H1 (cell line): ENCODE measurements around the gene OTUD3. TPM values are rescaled to one million over a fixed set of nuclear protein-coding genes. Genes with fewer than 3 reads are reported as not detected.
"Not testable (repeated sequence)": the region's sequence is repeated elsewhere in the genome, so short reads cannot be mapped to it uniquely, and the experiment has no call there.

Experiments used
- CTCF ChIA-PET: fragments of 300-600 bp; sonication (Branson Sonifier 250); formaldehyde crosslinking; loops from one replicate; lab custom pipeline; 2021; ENCODE audit not compliant: partially characterized antibody; lab: Charles Lee
- POLR2A ChIA-PET: fragments of 300-600 bp; sonication (Branson Sonifier 250); formaldehyde crosslinking; loops from one replicate; lab custom pipeline; 2021; ENCODE audit warnings: inconsistent platforms; ENCODE audit not compliant: partially characterized antibody; lab: Charles Lee
- DNase-seq, 2 experiments: peaks; one replicate each; pipeline versions ENCODE4 v3.0.0 to v3.0.0-alpha.2; 2010 to 2022; ENCODE audit warnings: low spot score in 2 of 2, low read depth in 1 of 2, mixed read lengths in 1 of 2
- FAIRE-seq: peaks from 2 replicates; lab custom pipeline; 2011; peaks lifted over from hg19 to GRCh38; lab: Jason Lieb, UNC
- H2AFZ ChIP-seq: 2 replicates; pipeline ENCODE4 v1.8.1; 2012; ENCODE audit warnings: low read length, inconsistent platforms
- H2AK5ac ChIP-seq: 2 replicates; pipeline ENCODE4 v1.6.1; 2013; ENCODE audit warnings: low read depth, low read length
- H2BK120ac ChIP-seq: replicated peaks from 2 replicates; pipeline ENCODE3; 2013; ENCODE audit warnings: low read depth, low read length, inconsistent platforms
- H2BK12ac ChIP-seq: 2 replicates; pipeline ENCODE4 v1.6.1; 2013; ENCODE audit warnings: low read depth, low read length
- H2BK15ac ChIP-seq: 2 replicates; pipeline ENCODE4 v1.6.1; 2013; ENCODE audit warnings: low read length
- H2BK20ac ChIP-seq: 2 replicates; pipeline ENCODE4 v1.6.1; 2013; ENCODE audit warnings: low read length
- H2BK5ac ChIP-seq: 2 replicates; pipeline ENCODE4 v1.6.1; 2013; ENCODE audit warnings: low read depth, low read length
- H3K14ac ChIP-seq: 2 replicates; pipeline ENCODE4 v1.6.1; 2013; ENCODE audit warnings: inconsistent platforms; ENCODE audit not compliant: insufficient read length
- H3K18ac ChIP-seq: 2 replicates; pipeline ENCODE4 v1.6.1; 2013; ENCODE audit warnings: low read length; ENCODE audit errors: extremely low read depth
- H3K23ac ChIP-seq: 2 replicates; pipeline ENCODE4 v1.6.1; 2013; ENCODE audit warnings: inconsistent platforms; ENCODE audit not compliant: insufficient read length
- H3K23me2 ChIP-seq: 2 replicates; pipeline ENCODE4 v1.6.1; 2013; ENCODE audit warnings: low read depth, low read length
- H3K27ac ChIP-seq: 2 replicates; pipeline ENCODE4 v1.6.1; 2011; ENCODE audit warnings: low read depth, low read length, inconsistent platforms
- H3K27me3 ChIP-seq, 4 experiments: replicated peaks in 1 of 4; 1 replicate in 1 of 4; 2 replicates in 3 of 4; pipeline versions ENCODE4 v1.6.1 to v1.8.1; 2011 to 2013; ENCODE audit warnings: low read length in 3 of 4, mild to moderate bottlenecking in 3 of 4, inconsistent platforms in 2 of 4, mixed read lengths in 2 of 4, moderate library complexity in 1 of 4; ENCODE audit not compliant: control insufficient read depth in 3 of 4, insufficient read depth in 3 of 4; ENCODE audit errors: extremely low read depth in 1 of 4
- H3K36me3 ChIP-seq, 4 experiments: 2 replicates each; pipeline versions ENCODE4 v1.6.1 to v1.8.1; 2011 to 2013; ENCODE audit warnings: mild to moderate bottlenecking in 4 of 4, low read length in 3 of 4, moderate library complexity in 2 of 4, control low read depth in 1 of 4, inconsistent platforms in 1 of 4; ENCODE audit not compliant: insufficient read depth in 4 of 4, control insufficient read depth in 2 of 4
- H3K4ac ChIP-seq: replicated peaks from 2 replicates; pipeline ENCODE3; 2013; ENCODE audit warnings: low read length, low read depth, mixed read lengths, inconsistent platforms; ENCODE audit not compliant: insufficient read length
- H3K4me1 ChIP-seq, 4 experiments: replicated peaks in 1 of 4; 1 replicate in 1 of 4; 2 replicates in 3 of 4; pipeline versions ENCODE4 v1.6.1 to v1.8.1; 2011 to 2013; ENCODE audit warnings: low read length in 3 of 4, inconsistent platforms in 2 of 4, mixed read lengths in 1 of 4; ENCODE audit not compliant: insufficient read depth in 4 of 4, control insufficient read depth in 3 of 4
- H3K4me2 ChIP-seq, 2 experiments: 2 replicates each; pipeline versions ENCODE4 v1.6.1 to v1.8.1; 2011 to 2013; ENCODE audit warnings: low read depth in 2 of 2, low read length in 2 of 2, control low read depth in 1 of 2, inconsistent platforms in 1 of 2, mild to moderate bottlenecking in 1 of 2; ENCODE audit not compliant: insufficient read depth in 1 of 2
- H3K4me3 ChIP-seq, 4 experiments: fragments of 200-600, 300-600 bp in 1 of 4; sonication (generic), shearing (Covaris generic), sonication (Bioruptor Twin) in 1 of 4; 2 replicates each; pipeline versions ENCODE4 v1.5.1 to v1.8.1; 2011 to 2016; ENCODE audit warnings: low read length in 4 of 4, low read depth in 3 of 4, control low read depth in 2 of 4, inconsistent platforms in 2 of 4, mild to moderate bottlenecking in 2 of 4, mixed read lengths in 1 of 4, moderate library complexity in 1 of 4; ENCODE audit not compliant: insufficient read depth in 2 of 4; ENCODE audit errors: extremely low read depth in 1 of 4
- H3K56ac ChIP-seq: replicated peaks from 2 replicates; pipeline ENCODE3; 2013; ENCODE audit warnings: low read depth, mild to moderate bottlenecking, mixed read lengths, low read length, inconsistent platforms; ENCODE audit not compliant: insufficient read length
- H3K79me1 ChIP-seq: 2 replicates; pipeline ENCODE4 v1.6.1; 2013; ENCODE audit warnings: low read depth, low read length, control low read depth
- H3K79me2 ChIP-seq, 2 experiments: 2 replicates each; pipeline versions ENCODE4 v1.6.1 to v1.8.1; 2012 to 2013; ENCODE audit warnings: low read length in 2 of 2, mild to moderate bottlenecking in 2 of 2, inconsistent platforms in 1 of 2; ENCODE audit not compliant: insufficient read depth in 2 of 2, control insufficient read depth in 1 of 2
- H3K9ac ChIP-seq, 4 experiments: replicated peaks in 1 of 4; 1 replicate in 1 of 4; 2 replicates in 3 of 4; pipeline versions ENCODE4 v1.6.1 to v1.8.1; 2011 to 2013; ENCODE audit warnings: low read depth in 3 of 4, low read length in 3 of 4, control low read depth in 2 of 4, mild to moderate bottlenecking in 2 of 4, moderate library complexity in 2 of 4, inconsistent platforms in 1 of 4; ENCODE audit errors: extremely low read depth in 1 of 4
- H3K9me3 ChIP-seq, 2 experiments: 2 replicates each; pipeline versions ENCODE4 v1.6.1 to v1.8.1; 2012 to 2013; ENCODE audit warnings: mild to moderate bottlenecking in 2 of 2, moderate library complexity in 2 of 2, control low read depth in 1 of 2, inconsistent platforms in 1 of 2, low read depth in 1 of 2, low read length in 1 of 2, mixed read lengths in 1 of 2; ENCODE audit not compliant: insufficient read depth in 2 of 2
- H4K20me1 ChIP-seq, 2 experiments: replicated peaks in 1 of 2; 2 replicates each; pipeline versions ENCODE3 to v1.8.1; 2011 to 2013; ENCODE audit warnings: inconsistent platforms in 2 of 2, low read length in 2 of 2, mild to moderate bottlenecking in 1 of 2; ENCODE audit not compliant: insufficient read depth in 2 of 2, control insufficient read depth in 1 of 2
- H4K5ac ChIP-seq: 2 replicates; pipeline ENCODE4 v1.6.1; 2013; ENCODE audit warnings: low read length, low read depth, mixed read lengths, inconsistent platforms; ENCODE audit not compliant: insufficient read length
- H4K8ac ChIP-seq: 2 replicates; pipeline ENCODE4 v1.8.0; 2013; ENCODE audit warnings: mild to moderate bottlenecking, moderate library complexity, low read length, inconsistent platforms; ENCODE audit not compliant: insufficient read depth; ENCODE audit errors: extremely low read depth
- H4K91ac ChIP-seq: replicated peaks from 2 replicates; pipeline ENCODE3; 2013; ENCODE audit warnings: low read length, mixed read lengths, inconsistent platforms; ENCODE audit not compliant: insufficient read length
- WGBS, 2 experiments: shearing (Covaris generic) in 1 of 2; methylation state at CpG; one replicate each; pipeline versions ENCODE4 v1.1.6 to v1.1.7; 2013 to 2015; ENCODE audit warnings: low lambda C conversion rate in 2 of 2, mixed read lengths in 2 of 2, inconsistent platforms in 1 of 2, low coverage in 1 of 2, missing lambda C conversion rate in 1 of 2; ENCODE audit not compliant: insufficient replicate concordance in 2 of 2, insufficient coverage in 1 of 2, insufficient read length in 1 of 2; ENCODE audit errors: extremely low coverage in 1 of 2, missing lambda C conversion rate in 1 of 2; 5-methylcytosine and 5-hydroxymethylcytosine counted together
- polyA plus RNA-seq, 7 experiments: library from polyadenylated mRNA; depleted of rRNA in 3 of 7; stranded (reverse) in 5 of 7; unstranded in 2 of 7; fragments of >200 nt in 5 of 7; fragments of 200-250 nt in 2 of 7; gene quantifications; 1 replicate in 5 of 7; 2 replicates in 1 of 7; 4 replicates in 1 of 7; pipeline versions ENCODE4 v1.2.1 to v1.2.3, GENCODE V29; 2011 to 2013; ENCODE audit warnings: missing spikeins in 2 of 7, mixed read lengths in 2 of 7
- total RNA-seq: library from RNA; stranded (reverse); fragmentation: NEBNext Ultra II Directional; extraction: Animal tissue kit (Norgen Biotek cat#: 25700); gene quantifications from 2 replicates; pipeline ENCODE4 v1.2.1, GENCODE V29; 2021

The OTUD3 gene
- total and polyA plus RNA-seq, 2 of the 8 experiments (the other 6 are each of a cell fraction or from before 2014, with no cell fraction given): 6.3 to 11.9 TPM

DNA sequence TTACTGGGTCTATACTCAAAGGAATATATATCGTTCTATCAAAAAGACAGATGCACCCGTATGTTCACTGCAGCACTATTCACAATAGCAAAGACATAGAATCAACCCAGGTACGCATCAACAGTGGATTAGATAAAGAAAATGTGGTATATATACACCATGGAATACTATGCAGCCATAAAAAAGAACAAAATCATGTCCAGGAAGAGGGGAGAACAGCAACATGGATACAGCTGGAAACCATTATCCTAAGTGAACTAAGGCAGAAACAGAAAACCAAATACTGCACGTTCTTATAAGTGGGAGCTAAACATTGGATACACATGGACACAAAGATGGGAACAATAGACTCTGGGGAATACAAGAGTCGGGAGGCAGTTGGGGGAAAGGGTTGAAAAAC is 1.4 kb upstream of the OTUD3 start:
- H2AK5ac ChIP-seq, H3K79me1 ChIP-seq, H4K91ac ChIP-seq, H3K4me3 ChIP-seq, H4K8ac ChIP-seq, H3K9me3 ChIP-seq, POLR2A ChIA-PET, H3K56ac ChIP-seq, H3K36me3 ChIP-seq, FAIRE-seq, H3K23me2 ChIP-seq, H2BK12ac ChIP-seq, H3K18ac ChIP-seq, H4K5ac ChIP-seq, H3K14ac ChIP-seq, H3K23ac ChIP-seq, DNase-seq, H3K27me3 ChIP-seq, H2BK15ac ChIP-seq, H3K27ac ChIP-seq, H3K4ac ChIP-seq, H2AFZ ChIP-seq, H2BK20ac ChIP-seq, H3K4me2 ChIP-seq, H2BK120ac ChIP-seq, H4K20me1 ChIP-seq, H2BK5ac ChIP-seq, H3K4me1 ChIP-seq, H3K9ac ChIP-seq: not testable (repeated sequence)
- H3K79me2 ChIP-seq: peaks cover 16 to 32% of the 10 kb centered on the region in 2 experiments
- WGBS, 2 experiments: 90% methylated on average over 5 of the region's 5 CpGs; no CpG with 5 or more reads in 1 of the 2 experiments
- CTCF ChIA-PET: interaction anchor here (0.7 to 2.8 kb wide), 11 partner anchors 8 to 123 kb away, joined by 3 to 12 read pairs (median 6); no protein-coding TSS in a partner anchor
